GM12892 (cell line): ENCODE measurements around the gene GEMIN8.

ENCODE experiments used
- POLR2A ChIP-seq: IDR thresholded peaks from 2 replicates; pipeline ENCODE4 v1.6.1; 2011; ENCODE audit warnings: low read depth, low read length, control low read depth
- POLR2AphosphoS5 ChIP-seq: IDR thresholded peaks from 2 replicates; pipeline ENCODE4 v1.6.1; 2011; ENCODE audit warnings: low read depth, low read length, control low read depth
- TAF1 ChIP-seq: IDR thresholded peaks from 2 replicates; pipeline ENCODE4 v1.6.1; 2011; ENCODE audit warnings: low read depth, mild to moderate bottlenecking, control low read depth, low read length, borderline replicate concordance

- TF ChIP-seq TAF1, result no peak
- no peak for TF ChIP-seq POLR2A
- no peak for TF ChIP-seq POLR2AphosphoS5
These were observed 62.1 kb downstream of the GEMIN8 start for GRCh38 chrX:13967636-13968035.
